Measurements from ENCODE around the gene CRPPA.
"Not testable (repeated sequence)": the region's sequence is repeated elsewhere in the genome, so short reads cannot be mapped to it uniquely, and the experiment has no call there.

DNA sequence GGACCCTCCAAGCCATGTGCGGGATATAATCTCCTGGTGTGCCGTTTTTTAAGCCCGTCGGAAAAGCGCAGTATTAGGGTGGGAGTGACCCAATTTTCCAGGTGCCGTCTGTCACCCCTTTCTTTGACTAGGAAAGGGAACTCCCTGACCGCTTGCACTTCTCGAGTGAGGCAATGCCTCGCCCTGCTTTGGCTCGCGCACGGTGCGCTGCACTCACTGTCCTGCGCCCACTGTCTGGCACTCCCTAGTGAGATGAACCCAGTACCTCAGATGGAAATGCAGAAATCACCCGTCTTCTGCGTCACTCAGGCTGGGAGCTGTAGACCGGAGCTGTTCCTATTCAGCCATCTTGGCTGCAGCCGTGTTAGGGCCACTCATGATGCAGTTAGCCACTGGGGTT, 37.6 kb downstream of the CRPPA start:
- TF ChIP-seq, protein P1, sequence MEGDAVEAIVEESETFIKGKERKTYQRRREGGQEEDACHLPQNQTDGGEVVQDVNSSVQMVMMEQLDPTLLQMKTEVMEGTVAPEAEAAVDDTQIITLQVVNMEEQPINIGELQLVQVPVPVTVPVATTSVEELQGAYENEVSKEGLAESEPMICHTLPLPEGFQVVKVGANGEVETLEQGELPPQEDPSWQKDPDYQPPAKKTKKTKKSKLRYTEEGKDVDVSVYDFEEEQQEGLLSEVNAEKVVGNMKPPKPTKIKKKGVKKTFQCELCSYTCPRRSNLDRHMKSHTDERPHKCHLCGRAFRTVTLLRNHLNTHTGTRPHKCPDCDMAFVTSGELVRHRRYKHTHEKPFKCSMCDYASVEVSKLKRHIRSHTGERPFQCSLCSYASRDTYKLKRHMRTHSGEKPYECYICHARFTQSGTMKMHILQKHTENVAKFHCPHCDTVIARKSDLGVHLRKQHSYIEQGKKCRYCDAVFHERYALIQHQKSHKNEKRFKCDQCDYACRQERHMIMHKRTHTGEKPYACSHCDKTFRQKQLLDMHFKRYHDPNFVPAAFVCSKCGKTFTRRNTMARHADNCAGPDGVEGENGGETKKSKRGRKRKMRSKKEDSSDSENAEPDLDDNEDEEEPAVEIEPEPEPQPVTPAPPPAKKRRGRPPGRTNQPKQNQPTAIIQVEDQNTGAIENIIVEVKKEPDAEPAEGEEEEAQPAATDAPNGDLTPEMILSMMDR (IDR thresholded peaks at IDR 0.05), result not testable (repeated sequence)
- TF ChIP-seq EZH2 (IDR thresholded peaks at IDR 0.05; ENCODE audit: borderline replicate concordance, insufficient read depth, low read depth, low read length, poor library complexity, severe bottlenecking), result not testable (repeated sequence)
